Trophoblast cell (in vitro differentiated cells and primary cell): ENCODE results near the gene NATD1.

Source experiments
- DNase-seq, 2 donors: peaks; one replicate each; pipeline ENCODE4 v3.0.0-alpha.2; 2016
- H2AFZ ChIP-seq: 2 replicates; pipeline ENCODE4 v1.6.1; 2013; ENCODE audit warnings: low read length, moderate library complexity, mild to moderate bottlenecking; ENCODE audit not compliant: insufficient read depth, poor library complexity
- H2AK5ac ChIP-seq: 2 replicates; pipeline ENCODE4 v1.6.1; 2013; ENCODE audit warnings: mild to moderate bottlenecking, low read length
- H2BK120ac ChIP-seq: 2 replicates; pipeline ENCODE4 v1.6.1; 2013; ENCODE audit warnings: low read length, mild to moderate bottlenecking, moderate library complexity; ENCODE audit not compliant: insufficient read depth, poor library complexity
- H2BK12ac ChIP-seq: 2 replicates; pipeline ENCODE4 v1.6.1; 2013; ENCODE audit warnings: mild to moderate bottlenecking, low read length, moderate library complexity
- H2BK5ac ChIP-seq: 2 replicates; pipeline ENCODE4 v1.6.1; 2013; ENCODE audit warnings: low read length, low read depth, moderate library complexity, mild to moderate bottlenecking; ENCODE audit not compliant: poor library complexity
- H3K14ac ChIP-seq: 2 replicates; pipeline ENCODE4 v1.6.1; 2013; ENCODE audit warnings: mild to moderate bottlenecking, low read length
- H3K18ac ChIP-seq: 2 replicates; pipeline ENCODE4 v1.6.1; 2013; ENCODE audit warnings: mild to moderate bottlenecking, low read length
- H3K23ac ChIP-seq: 2 replicates; pipeline ENCODE4 v1.6.1; 2013; ENCODE audit warnings: low read length
- H3K27ac ChIP-seq: 2 replicates; pipeline ENCODE4 v1.5.1; 2013; ENCODE audit warnings: low read depth, mild to moderate bottlenecking, inconsistent platforms, low read length, moderate library complexity
- H3K27me3 ChIP-seq: 2 replicates; pipeline ENCODE4 v1.6.1; 2013; ENCODE audit warnings: inconsistent platforms, mild to moderate bottlenecking, low read length, moderate library complexity; ENCODE audit not compliant: insufficient read depth
- H3K36me3 ChIP-seq, 2 experiments: 1 replicate in 1 of 2; 2 replicates in 1 of 2; pipeline ENCODE4 v1.6.1; 2013; ENCODE audit warnings: low read length in 2 of 2, mild to moderate bottlenecking in 2 of 2, moderate library complexity in 1 of 2; ENCODE audit not compliant: insufficient read depth in 2 of 2, control insufficient read depth in 1 of 2
- H3K4ac ChIP-seq: 2 replicates; pipeline ENCODE4 v1.6.1; 2013; ENCODE audit warnings: low read depth, mild to moderate bottlenecking, low read length, moderate library complexity
- H3K4me1 ChIP-seq, 2 experiments: 1 replicate in 1 of 2; 2 replicates in 1 of 2; pipeline ENCODE4 v1.6.1; 2013; ENCODE audit warnings: low read length in 2 of 2, mild to moderate bottlenecking in 2 of 2, moderate library complexity in 1 of 2; ENCODE audit not compliant: insufficient read depth in 2 of 2, control insufficient read depth in 1 of 2
- H3K4me2 ChIP-seq: 2 replicates; pipeline ENCODE4 v1.6.1; 2013; ENCODE audit warnings: inconsistent platforms, mild to moderate bottlenecking, low read length, moderate library complexity
- H3K4me3 ChIP-seq: 2 replicates; pipeline ENCODE4 v1.5.1; 2013; ENCODE audit warnings: mild to moderate bottlenecking, low read depth, low read length, inconsistent platforms
- H3K79me1 ChIP-seq: one replicate; pipeline ENCODE4 v1.6.1; 2013; ENCODE audit warnings: low read length
- H3K79me2 ChIP-seq: 2 replicates; pipeline ENCODE4 v1.6.1; 2013; ENCODE audit warnings: low read length, mild to moderate bottlenecking; ENCODE audit not compliant: control insufficient read depth, insufficient read depth, poor library complexity
- H3K9ac ChIP-seq: 2 replicates; pipeline ENCODE4 v1.6.1; 2013; ENCODE audit warnings: mild to moderate bottlenecking, low read length
- H3K9me3 ChIP-seq: 2 replicates; pipeline ENCODE4 v1.6.1; 2013; ENCODE audit warnings: low read depth, mild to moderate bottlenecking, control low read depth, inconsistent platforms, low read length; ENCODE audit not compliant: insufficient read depth
- H4K12ac ChIP-seq: 2 replicates; pipeline ENCODE4 v1.6.1; 2013; ENCODE audit warnings: low read depth, mild to moderate bottlenecking, low read length, moderate library complexity
- H4K8ac ChIP-seq: 2 replicates; pipeline ENCODE4 v1.6.1; 2013; ENCODE audit warnings: low read depth, mild to moderate bottlenecking, low read length, moderate library complexity
- H4K91ac ChIP-seq: one replicate; pipeline ENCODE4 v1.6.1; 2013; ENCODE audit warnings: low read depth, mild to moderate bottlenecking, low read length, moderate library complexity
- WGBS: extraction: QIAGEN DNeasy Blood & Tissue Kit; methylation state at CpG from one replicate; pipeline ENCODE4 v1.1.7; 2013; ENCODE audit warnings: missing lambda C conversion rate; ENCODE audit not compliant: insufficient read length, insufficient coverage; ENCODE audit errors: extremely low coverage; 5-methylcytosine and 5-hydroxymethylcytosine counted together

Gene NATD1

GRCh38 chr17:21293831-21294210 is 40.6 kb upstream of the NATD1 start:
- Histone ChIP-seq H3K27ac (no peak overlapping the region), H3K79me2 (no peaks in the 10 kb centered on the region), H4K8ac (no peak overlapping the region), H2AK5ac (no peak overlapping the region), H3K18ac (no peak overlapping the region), H4K12ac (no peak overlapping the region), H3K4ac (no peak overlapping the region), H2BK5ac (no peak overlapping the region), H4K91ac (no peak overlapping the region), H3K9me3 (peaks cover 40% of the 10 kb centered on the region), H2BK120ac (no peak overlapping the region), H2AFZ (no peak overlapping the region), H3K9ac (no peak overlapping the region), H3K14ac (no peak overlapping the region), H3K23ac (no peak overlapping the region), H3K4me2 (no peak overlapping the region), H3K79me1 (no peaks in the 10 kb centered on the region), H3K36me3 (peaks cover 5 to 14% of the 10 kb centered on the region in 2 experiments), H3K4me3 (no peak overlapping the region), H2BK12ac (no peak overlapping the region), H3K4me1 (no peaks in the 10 kb centered on the region), H3K27me3 (no peaks in the 10 kb centered on the region)
- WGBS = no CpG with 5 or more reads among the region's 10 CpGs
- no peak for DNase-seq

GRCh38 chr17:21292867-21293830 is 39.9 kb upstream of the NATD1 start:
- Histone ChIP-seq H2AK5ac (no peak overlapping the region), H3K4me3 (no peak overlapping the region), H3K9ac (no peak overlapping the region), H3K4me1 (no peaks in the 10 kb centered on the region), H3K9me3 (peaks cover 34% of the 10 kb centered on the region), H3K79me1 (no peaks in the 10 kb centered on the region), H4K12ac (no peak overlapping the region), H4K8ac (no peak overlapping the region), H3K18ac (no peak overlapping the region), H3K23ac (no peak overlapping the region), H3K27me3 (no peaks in the 10 kb centered on the region), H2BK12ac (no peak overlapping the region), H3K4ac (no peak overlapping the region), H3K14ac (no peak overlapping the region), H2AFZ (no peak overlapping the region), H3K27ac (no peak overlapping the region), H3K36me3 (peaks cover 0 to 9% of the 10 kb centered on the region in 2 experiments), H3K79me2 (no peaks in the 10 kb centered on the region), H2BK5ac (no peak overlapping the region), H3K4me2 (no peak overlapping the region), H4K91ac (no peak overlapping the region), H2BK120ac (no peak overlapping the region)
- no CpG with 5 or more reads among the region's 20 CpGs for WGBS
- no peak for DNase-seq

- Histone ChIP-seq H3K27ac (no peak overlapping the region), H3K23ac (no peak overlapping the region), H3K9ac (no peak overlapping the region), H3K27me3 (no peaks in the 10 kb centered on the region), H3K4me2 (no peak overlapping the region), H3K36me3 (peaks cover 4 to 9% of the 10 kb centered on the region in 2 experiments), H3K4me3 (no peak overlapping the region), H3K9me3 (peaks cover 26% of the 10 kb centered on the region), H4K12ac (no peak overlapping the region), H2AFZ (no peak overlapping the region), H3K14ac (no peak overlapping the region), H3K79me2 (peaks cover 2% of the 10 kb centered on the region), H3K18ac (no peak overlapping the region), H2BK120ac (no peak overlapping the region), H2AK5ac (no peak overlapping the region), H3K4ac (no peak overlapping the region), H4K8ac (no peak overlapping the region), H4K91ac (no peak overlapping the region), H2BK5ac (no peak overlapping the region), H3K79me1 (no peaks in the 10 kb centered on the region), H2BK12ac (no peak overlapping the region), H3K4me1 (peaks cover 3 to 10% of the 10 kb centered on the region in 2 experiments)
- WGBS = no CpG with 5 or more reads among the region's 12 CpGs
- no peak for DNase-seq
These were observed 38.7 kb upstream of the NATD1 start for GRCh38 chr17:21291862-21292261.

- H3K9me3 ChIP-seq = peaks cover 23% of the 10 kb centered on the region
- H3K9ac ChIP-seq = no peak overlapping the region
- no peak overlapping the region for H4K91ac ChIP-seq
- no CpG with 5 or more reads among the region's 10 CpGs for WGBS
- peaks cover 4 to 9% of the 10 kb centered on the region in 2 experiments for H3K36me3 ChIP-seq
- DNase-seq = no peak
- H4K12ac ChIP-seq = no peak overlapping the region
- no peak overlapping the region for H4K8ac ChIP-seq
- H2AK5ac ChIP-seq = no peak overlapping the region
- no peak overlapping the region for H3K27ac ChIP-seq
- H2AFZ ChIP-seq = no peak overlapping the region
- no peak overlapping the region for H3K14ac ChIP-seq
- no peak overlapping the region for H2BK5ac ChIP-seq
- no peak overlapping the region for H2BK12ac ChIP-seq
- no peak overlapping the region for H3K18ac ChIP-seq
- no peak overlapping the region for H2BK120ac ChIP-seq
- H3K4me1 ChIP-seq = peaks cover 6 to 14% of the 10 kb centered on the region in 2 experiments
- H3K27me3 ChIP-seq = no peaks in the 10 kb centered on the region
- H3K4me2 ChIP-seq = no peak overlapping the region
- H3K23ac ChIP-seq = no peak overlapping the region
- no peak overlapping the region for H3K4ac ChIP-seq
- H3K79me2 ChIP-seq = peaks cover 4% of the 10 kb centered on the region
- H3K79me1 ChIP-seq = no peaks in the 10 kb centered on the region
- no peak overlapping the region for H3K4me3 ChIP-seq
These were observed 38.1 kb upstream of the NATD1 start for GRCh38 chr17:21291357-21291756.
